Measurements from ENCODE around the gene LIMS1. TPM values are rescaled to one million over a fixed set of nuclear protein-coding genes. Genes with fewer than 3 reads are reported as not detected.

LIMS1 gene
- total and polyA plus RNA-seq, 11 donors: 21.3 to 136 (median 76.0) TPM

GRCh38 chr2:108628936-108629335, 94.7 kb downstream of the LIMS1 start:
- TF ChIP-seq, protein P1, sequence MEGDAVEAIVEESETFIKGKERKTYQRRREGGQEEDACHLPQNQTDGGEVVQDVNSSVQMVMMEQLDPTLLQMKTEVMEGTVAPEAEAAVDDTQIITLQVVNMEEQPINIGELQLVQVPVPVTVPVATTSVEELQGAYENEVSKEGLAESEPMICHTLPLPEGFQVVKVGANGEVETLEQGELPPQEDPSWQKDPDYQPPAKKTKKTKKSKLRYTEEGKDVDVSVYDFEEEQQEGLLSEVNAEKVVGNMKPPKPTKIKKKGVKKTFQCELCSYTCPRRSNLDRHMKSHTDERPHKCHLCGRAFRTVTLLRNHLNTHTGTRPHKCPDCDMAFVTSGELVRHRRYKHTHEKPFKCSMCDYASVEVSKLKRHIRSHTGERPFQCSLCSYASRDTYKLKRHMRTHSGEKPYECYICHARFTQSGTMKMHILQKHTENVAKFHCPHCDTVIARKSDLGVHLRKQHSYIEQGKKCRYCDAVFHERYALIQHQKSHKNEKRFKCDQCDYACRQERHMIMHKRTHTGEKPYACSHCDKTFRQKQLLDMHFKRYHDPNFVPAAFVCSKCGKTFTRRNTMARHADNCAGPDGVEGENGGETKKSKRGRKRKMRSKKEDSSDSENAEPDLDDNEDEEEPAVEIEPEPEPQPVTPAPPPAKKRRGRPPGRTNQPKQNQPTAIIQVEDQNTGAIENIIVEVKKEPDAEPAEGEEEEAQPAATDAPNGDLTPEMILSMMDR (IDR thresholded peaks at IDR 0.05): no peak
- TF ChIP-seq POLR2A (IDR thresholded peaks at IDR 0.05): no peak
- Histone ChIP-seq H3K4me1 (peaks cover 0 to 72% (median 18%) of the 10 kb centered on the region in 12 donors), H3K27me3 (no peaks in the 10 kb centered on the region), H3K27ac (no peak overlapping the region), H3K4me3 (no peak overlapping the region), H3K36me3 (no peaks in the 10 kb centered on the region), H3K9me3 (no peaks in the 10 kb centered on the region)
- DNase-seq (no peak), ATAC-seq (no peak)
- WGBS, 4 donors: 93 to 97% (median 95%) methylated on average over 6 of the region's 6 CpGs
- intact Hi-C loops (cut with DNase I): no loop called here

DNA sequence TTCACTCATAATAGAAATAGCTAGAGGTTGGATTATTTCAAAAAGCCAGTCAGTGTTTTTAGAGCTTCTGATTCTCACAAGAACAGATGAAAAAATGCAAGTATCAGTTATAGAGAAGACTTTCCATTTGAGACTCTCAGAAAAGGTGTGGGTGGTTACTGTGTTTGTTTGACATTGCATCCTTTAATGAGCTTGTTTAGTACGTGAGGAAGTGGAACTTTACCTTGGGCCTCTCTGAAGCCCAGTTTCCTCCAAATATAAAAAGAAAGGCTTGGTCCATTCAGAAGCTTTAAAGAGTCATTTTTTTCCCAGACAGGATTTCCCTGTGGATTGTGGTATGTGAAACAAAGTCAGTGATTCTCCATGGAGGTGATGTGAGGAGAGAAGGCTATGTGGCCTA, 95.1 kb downstream of the LIMS1 start:
- intact Hi-C loops (cut with DNase I): no loop called here
- 53 to 73% (median 67%) methylated on average over 1 of the region's 1 CpG for WGBS, 4 donors
- DNase-seq (no peak), ATAC-seq (no peak)
- Histone ChIP-seq H3K27me3 (no peaks in the 10 kb centered on the region), H3K9me3 (no peaks in the 10 kb centered on the region), H3K36me3 (no peaks in the 10 kb centered on the region), H3K4me3 (no peak overlapping the region), H3K4me1 (peaks cover 0 to 74% (median 22%) of the 10 kb centered on the region in 12 donors), H3K27ac (peak overlapping the region in 2 of 12 donors; percentile 2 to 18)
- TF ChIP-seq, protein P1 (IDR thresholded peaks at IDR 0.05): no peak
- TF ChIP-seq POLR2A (IDR thresholded peaks at IDR 0.05): no peak

DNA sequence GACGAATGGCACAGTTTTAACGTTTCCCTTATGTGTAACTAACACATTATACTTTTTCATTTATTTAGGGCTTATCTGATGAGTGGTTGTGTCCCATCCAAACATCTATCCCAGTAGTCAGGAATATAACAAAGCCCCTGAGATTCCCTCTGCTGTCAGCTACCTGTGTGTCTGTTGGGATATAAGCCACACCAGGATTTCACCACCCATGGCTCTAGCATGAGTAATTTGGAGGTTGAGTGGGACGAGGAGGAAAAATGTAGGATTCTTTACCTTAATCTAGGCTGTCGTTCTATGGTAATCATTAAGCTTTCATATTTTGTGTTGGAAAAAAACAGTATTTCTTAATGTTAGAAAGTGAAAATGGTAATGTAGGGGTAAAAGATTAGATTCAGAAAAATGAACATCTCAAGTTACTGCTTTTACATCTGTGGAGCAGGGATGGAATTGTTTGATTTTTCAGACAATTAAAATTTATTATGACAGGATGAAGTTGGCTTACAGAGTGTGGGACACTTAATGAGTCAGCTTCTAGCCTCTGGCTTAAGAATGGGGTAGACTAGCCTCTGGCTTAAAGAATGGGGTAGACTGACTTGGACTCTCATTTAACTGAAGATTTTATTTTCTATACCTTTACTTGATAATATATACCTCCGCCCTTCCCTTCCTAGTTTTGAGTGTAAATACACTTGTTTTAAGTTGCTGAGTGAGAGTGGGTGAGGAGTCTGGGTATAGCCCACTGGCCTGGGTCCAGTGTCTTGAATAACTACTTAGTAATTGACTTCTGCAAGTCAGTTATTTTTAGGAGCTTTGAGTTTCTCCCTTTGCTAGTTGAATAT, 96.5 kb downstream of the LIMS1 start:
- H3K4me1 ChIP-seq: peaks cover 5 to 76% (median 29%) of the 10 kb centered on the region in 12 donors
- intact Hi-C loops (cut with DNase I): loop anchor here in 1 of 10 donors (10.0 kb wide), 1 partner anchor 96 kb away; the partner anchor contains the start of gene LIMS1
- no peak for DNase-seq
- H3K4me3 ChIP-seq: no peak overlapping the region
- no peaks in the 10 kb centered on the region for H3K27me3 ChIP-seq
- no peak overlapping the region for H3K27ac ChIP-seq
- TF ChIP-seq, protein P1 (IDR thresholded peaks at IDR 0.05): no peak
- TF ChIP-seq POLR2A (IDR thresholded peaks at IDR 0.05): no peak
- no peak for ATAC-seq
- 92 to 95% (median 94%) methylated on average over 5 of the region's 5 CpGs for WGBS, 4 donors
- H3K36me3 ChIP-seq: no peaks in the 10 kb centered on the region
- no peaks in the 10 kb centered on the region for H3K9me3 ChIP-seq

- DNase-seq: no peak
- TF ChIP-seq POLR2A (IDR thresholded peaks at IDR 0.05): no peak
- TF ChIP-seq, protein P1 (IDR thresholded peaks at IDR 0.05): no peak
- Histone ChIP-seq H3K4me3 (no peak overlapping the region), H3K27ac (no peak overlapping the region), H3K4me1 (peaks cover 5 to 82% (median 43%) of the 10 kb centered on the region in 12 donors), H3K9me3 (no peaks in the 10 kb centered on the region), H3K36me3 (no peaks in the 10 kb centered on the region), H3K27me3 (no peaks in the 10 kb centered on the region)
- WGBS, 4 donors: 73 to 76% (median 75%) methylated on average over 5 of the region's 5 CpGs
- intact Hi-C loops (cut with DNase I): loop anchor here in 2 of 10 donors (2.0 to 10.0 kb wide), 2 partner anchors 18 to 98 kb away; partner anchors contain the start of gene LIMS1 (in 1 of the 2)
- ATAC-seq: no peak
Observed at GRCh38 chr2:108632332-108633160, 98.3 kb downstream of the LIMS1 start.
